ENCODE results near the gene PHLDB2.

PHLDB2 gene

GRCh38 chr3:111872979-111873378 lies 13.9 kb downstream of the PHLDB2 start:
- Mint-ChIP-seq H3K4me3 (no peak overlapping the region), H3K9me3 (peaks cover 21% of the 10 kb centered on the region), H3K4me1 (peaks cover 67% of the 10 kb centered on the region), H3K27ac (peak overlapping the region; percentile 67), H3K36me3 (ENCODE audit: low read depth) (peaks cover 23% of the 10 kb centered on the region), H3K27me3 (ENCODE audit: low read depth, poor library complexity) (no peaks in the 10 kb centered on the region)
- no peak for TF ChIP-seq CTCF (IDR thresholded peaks at IDR 0.05)
- no peak for DNase-seq

- Mint-ChIP-seq H3K4me1 (peaks cover 54% of the 10 kb centered on the region), H3K27ac (peak overlapping the region; percentile 73), H3K4me3 (no peak overlapping the region), H3K27me3 (ENCODE audit: low read depth, poor library complexity) (no peaks in the 10 kb centered on the region), H3K9me3 (peaks cover 34% of the 10 kb centered on the region), H3K36me3 (ENCODE audit: low read depth) (peaks cover 36% of the 10 kb centered on the region)
- TF ChIP-seq CTCF (IDR thresholded peaks at IDR 0.05), result no peak
- no peak for DNase-seq
Observed at GRCh38 chr3:111874177-111874820, 15.2 kb downstream of the PHLDB2 start.

- TF ChIP-seq CTCF (IDR thresholded peaks at IDR 0.05), result no peak
- DNase-seq, result no peak
- no peak overlapping the region for H3K4me3 Mint-ChIP-seq
- H3K27ac Mint-ChIP-seq, result no peak overlapping the region
- peaks cover 86% of the 10 kb centered on the region for H3K36me3 Mint-ChIP-seq (ENCODE audit: low read depth)
- peaks cover 48% of the 10 kb centered on the region for H3K9me3 Mint-ChIP-seq
- H3K27me3 Mint-ChIP-seq (ENCODE audit: low read depth, poor library complexity), result no peaks in the 10 kb centered on the region
- peaks cover 10% of the 10 kb centered on the region for H3K4me1 Mint-ChIP-seq
Observed at GRCh38 chr3:111881480-111881879, 22.4 kb downstream of the PHLDB2 start.

GRCh38 chr3:111882194-111882593 lies 23.1 kb downstream of the PHLDB2 start:
- no peak for TF ChIP-seq CTCF (IDR thresholded peaks at IDR 0.05)
- H3K4me1 Mint-ChIP-seq, result peaks cover 10% of the 10 kb centered on the region
- no peaks in the 10 kb centered on the region for H3K27me3 Mint-ChIP-seq (ENCODE audit: low read depth, poor library complexity)
- peaks cover 41% of the 10 kb centered on the region for H3K9me3 Mint-ChIP-seq
- H3K27ac Mint-ChIP-seq, result no peak overlapping the region
- H3K36me3 Mint-ChIP-seq (ENCODE audit: low read depth), result peaks cover 84% of the 10 kb centered on the region
- DNase-seq, result no peak
- H3K4me3 Mint-ChIP-seq, result no peak overlapping the region

- no peak for TF ChIP-seq CTCF (IDR thresholded peaks at IDR 0.05)
- H3K4me3 Mint-ChIP-seq, result no peak overlapping the region
- H3K9me3 Mint-ChIP-seq, result peaks cover 35% of the 10 kb centered on the region
- no peaks in the 10 kb centered on the region for H3K27me3 Mint-ChIP-seq (ENCODE audit: low read depth, poor library complexity)
- H3K4me1 Mint-ChIP-seq, result peaks cover 10% of the 10 kb centered on the region
- DNase-seq, result no peak
- H3K36me3 Mint-ChIP-seq (ENCODE audit: low read depth), result peaks cover 83% of the 10 kb centered on the region
- no peak overlapping the region for H3K27ac Mint-ChIP-seq
Observed at GRCh38 chr3:111882799-111883198, 23.7 kb downstream of the PHLDB2 start.

- Mint-ChIP-seq H3K27me3 (ENCODE audit: low read depth, poor library complexity) (no peaks in the 10 kb centered on the region), H3K4me1 (peaks cover 10% of the 10 kb centered on the region), H3K27ac (peak overlapping the region; percentile 40), H3K4me3 (no peak overlapping the region), H3K9me3 (peaks cover 17% of the 10 kb centered on the region), H3K36me3 (ENCODE audit: low read depth) (peaks cover 82% of the 10 kb centered on the region)
- DNase-seq, result no peak
- TF ChIP-seq CTCF (IDR thresholded peaks at IDR 0.05), result no peak
Observed at GRCh38 chr3:111884411-111885018, 25.4 kb downstream of the PHLDB2 start.
